NCI-H1694 treated with DMSO at 0.1 percent for 48 hours (cell line): Measurements from ENCODE around the gene TRERF1.

Experiments
- DNase-seq: peaks from one replicate; lab custom pipeline; 2025; lab: John Stamatoyannopoulos, UW

Gene TRERF1

DNA sequence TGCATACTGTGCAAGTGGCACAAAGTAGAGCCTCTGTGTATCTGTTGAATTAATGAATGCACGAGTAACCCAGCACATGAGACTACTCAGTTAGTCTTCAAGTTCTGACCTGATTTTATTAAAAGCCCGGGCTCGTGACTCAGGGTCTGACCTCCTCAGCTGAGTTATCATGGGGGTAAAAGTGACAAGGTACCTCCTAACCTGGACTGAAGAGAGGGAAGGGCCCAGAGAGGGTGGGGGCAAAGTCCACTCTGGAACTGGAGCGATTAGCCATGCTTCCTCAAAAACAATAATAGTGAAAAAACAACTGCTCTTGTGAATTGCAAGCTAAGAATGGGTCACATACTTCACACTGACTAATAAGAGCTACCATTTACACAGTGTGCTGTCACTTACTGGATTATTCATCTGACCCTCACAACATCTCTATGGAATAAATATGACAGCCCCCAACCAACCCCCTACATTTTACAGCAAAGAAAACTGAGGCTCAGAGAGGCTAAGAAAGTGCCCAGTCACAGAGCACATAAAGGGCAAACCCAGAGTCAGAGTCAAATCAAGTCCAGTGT lies 26.7 kb downstream of the TRERF1 start:
- no peak for DNase-seq

DNA sequence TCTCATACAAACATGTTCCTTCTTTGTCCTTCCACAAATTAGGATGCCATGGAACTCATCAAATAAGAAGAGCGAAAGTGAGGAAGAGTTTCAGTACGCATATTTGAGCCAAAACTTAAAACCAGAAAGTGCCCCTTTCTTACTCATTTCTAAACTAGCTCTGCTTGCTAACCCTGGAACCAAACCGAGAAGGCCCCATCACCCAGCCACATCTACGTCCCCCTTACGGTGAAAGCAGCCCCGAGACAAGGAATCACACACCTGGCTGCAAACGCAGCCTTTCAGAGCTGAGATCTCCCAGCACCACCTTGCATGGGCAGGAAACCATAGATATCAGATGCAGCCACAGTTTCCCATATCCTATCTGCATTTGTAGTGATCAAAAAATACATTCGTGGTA lies 28.5 kb downstream of the TRERF1 start:
- no peak for DNase-seq

DNA sequence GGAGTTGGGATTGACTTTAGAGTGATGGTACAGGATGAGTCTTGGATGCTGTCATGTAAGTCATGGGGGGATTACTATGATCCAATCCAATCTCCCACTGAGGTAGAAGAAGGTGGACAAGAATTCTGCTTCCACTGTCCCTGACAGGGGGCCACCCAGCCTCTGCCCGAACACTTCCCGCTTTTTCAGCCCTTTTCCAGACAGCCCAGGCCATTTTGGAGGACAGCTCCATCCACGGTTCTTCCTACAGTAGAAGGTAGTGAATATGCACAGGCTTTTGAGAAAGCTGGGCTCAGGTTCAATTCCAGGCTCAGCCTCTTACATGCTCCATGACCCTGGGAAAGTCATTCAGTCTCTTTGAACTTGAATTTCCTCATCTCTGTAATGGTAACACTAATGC lies 31.0 kb downstream of the TRERF1 start:
- DNase-seq = no peak

DNA sequence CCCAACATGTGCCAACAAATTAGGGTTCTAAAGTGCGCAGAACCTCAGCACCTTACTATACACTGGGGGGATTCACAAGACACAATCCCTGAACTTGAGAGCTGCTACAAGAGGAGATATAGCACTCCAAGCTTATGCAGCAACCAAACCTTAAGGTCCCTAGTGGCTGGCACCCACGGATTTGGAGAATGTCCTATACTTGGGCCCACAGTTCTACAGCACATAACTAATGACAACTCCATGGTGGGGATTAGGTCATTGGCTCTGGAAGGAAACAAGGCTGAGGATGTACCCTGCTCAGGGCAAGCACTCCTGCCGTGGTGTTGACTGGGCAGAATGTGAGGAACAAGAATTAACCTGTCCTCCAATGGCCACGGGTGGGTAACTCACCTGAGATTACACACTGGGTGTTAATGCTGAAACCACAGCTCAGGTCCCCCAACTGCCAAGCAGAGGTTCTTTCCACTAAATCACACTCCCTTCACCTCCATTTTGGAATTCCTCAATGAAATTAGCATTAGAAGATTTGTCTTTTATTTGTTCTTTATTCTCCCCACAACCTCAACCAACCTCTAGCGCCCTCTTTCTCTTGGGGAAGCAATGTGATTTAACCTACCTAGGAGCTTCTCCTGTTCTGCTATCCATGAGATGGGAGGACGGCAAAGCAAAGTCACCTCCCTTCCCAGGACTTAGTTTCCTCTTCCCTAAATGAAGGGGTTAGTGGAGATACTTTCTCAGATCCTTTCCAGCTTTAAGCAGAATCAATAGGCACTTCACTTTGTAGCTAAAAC lies 32.0 kb downstream of the TRERF1 start:
- DNase-seq = no peak

DNA sequence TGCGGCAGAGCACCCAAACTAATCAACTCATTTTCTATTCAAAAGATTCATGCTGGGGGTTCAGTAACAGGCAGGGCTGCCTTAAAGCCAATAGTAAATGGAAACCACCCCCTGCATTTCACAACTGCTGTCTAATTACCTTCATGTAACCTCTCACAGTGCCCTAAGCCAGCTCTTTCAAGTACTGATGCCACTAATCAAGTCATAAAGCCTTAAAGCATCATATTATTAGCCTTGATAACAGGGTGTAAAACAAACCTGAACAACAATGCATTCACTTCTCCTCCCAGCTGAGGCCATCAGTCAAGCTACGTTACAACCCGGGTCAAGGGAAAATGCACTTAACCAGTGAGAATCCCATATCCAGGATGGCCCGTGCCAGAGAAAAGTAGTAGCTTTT lies 33.0 kb downstream of the TRERF1 start:
- no peak for DNase-seq

DNA sequence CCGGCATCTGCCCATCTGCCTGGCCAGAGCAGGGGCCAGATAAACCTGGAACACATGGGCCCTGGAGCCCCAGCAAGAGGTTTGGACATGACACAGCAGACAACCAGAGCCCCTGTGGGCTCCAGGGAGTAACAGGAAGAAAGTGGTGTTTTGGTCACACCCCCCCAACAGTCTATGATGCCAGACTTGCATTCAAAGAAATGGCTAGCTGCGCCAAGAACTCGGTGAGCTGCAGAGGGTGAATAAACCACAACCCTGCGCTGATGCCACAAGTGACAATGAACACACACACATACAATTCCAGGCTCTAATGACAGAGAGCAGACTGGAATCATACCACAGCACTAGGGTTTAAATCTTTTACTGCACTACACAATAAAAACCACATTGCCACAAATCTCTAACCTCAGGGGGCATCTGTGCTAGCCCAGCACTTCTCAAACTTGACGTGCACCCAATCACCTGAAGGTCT lies 34.0 kb downstream of the TRERF1 start:
- no peak for DNase-seq

DNA sequence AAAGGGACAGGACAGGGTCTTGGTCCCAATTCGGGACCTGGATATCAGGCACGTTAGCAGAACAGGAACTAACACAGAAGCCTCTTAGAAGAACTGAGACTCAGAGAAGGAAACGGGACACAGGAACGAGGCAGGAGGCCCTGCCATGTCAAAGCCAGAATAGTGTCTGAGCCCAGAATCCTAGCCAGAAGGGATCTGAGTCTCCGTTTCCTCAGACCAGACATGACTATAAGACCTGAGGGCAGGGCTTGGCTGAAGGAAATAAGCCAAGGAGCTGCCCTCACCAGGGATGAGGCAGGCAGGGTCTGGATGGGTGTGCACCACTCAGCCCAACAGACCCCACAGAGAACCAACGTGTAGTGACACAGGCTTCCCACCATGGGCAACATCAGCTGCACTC lies 40.3 kb downstream of the TRERF1 start:
- DNase-seq = no peak

DNA sequence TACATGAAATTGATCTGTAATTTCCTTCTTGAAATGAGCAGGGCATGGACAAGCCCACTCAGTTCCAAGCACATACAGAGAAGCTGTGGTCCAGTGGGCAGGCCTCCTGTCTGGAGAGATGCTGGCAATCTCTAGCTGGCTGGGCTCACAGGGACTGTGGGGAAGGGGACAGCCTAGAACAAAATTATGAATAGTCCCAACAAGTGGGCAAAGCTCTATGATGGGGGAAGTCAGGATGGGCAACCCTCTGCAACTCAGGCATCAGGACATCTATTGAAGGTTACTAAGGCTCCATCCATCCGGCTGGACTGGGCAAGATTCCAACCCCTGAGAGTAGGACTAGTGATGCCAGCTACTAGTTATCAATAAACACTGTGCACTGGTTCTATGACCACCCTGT lies 40.9 kb downstream of the TRERF1 start:
- DNase-seq = no peak

DNA sequence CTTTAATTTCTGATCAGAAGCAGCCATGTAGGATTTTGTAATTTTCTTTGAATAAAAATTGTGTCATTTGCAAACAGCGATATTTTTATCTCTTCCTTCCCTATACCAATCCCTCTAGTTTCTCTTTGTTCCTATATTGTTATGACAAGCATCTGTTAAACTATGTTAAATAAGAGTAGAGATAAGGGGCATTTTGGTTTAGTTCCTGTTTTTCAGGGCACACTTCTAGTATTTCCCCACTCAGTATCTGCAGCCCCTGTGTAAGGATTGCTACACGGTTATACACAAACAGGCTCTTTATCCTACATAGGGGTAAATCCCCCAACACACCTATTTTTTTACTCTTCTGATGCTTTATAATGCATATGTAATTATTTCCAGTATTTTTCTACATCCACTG lies 42.1 kb downstream of the TRERF1 start:
- no peak for DNase-seq

DNA sequence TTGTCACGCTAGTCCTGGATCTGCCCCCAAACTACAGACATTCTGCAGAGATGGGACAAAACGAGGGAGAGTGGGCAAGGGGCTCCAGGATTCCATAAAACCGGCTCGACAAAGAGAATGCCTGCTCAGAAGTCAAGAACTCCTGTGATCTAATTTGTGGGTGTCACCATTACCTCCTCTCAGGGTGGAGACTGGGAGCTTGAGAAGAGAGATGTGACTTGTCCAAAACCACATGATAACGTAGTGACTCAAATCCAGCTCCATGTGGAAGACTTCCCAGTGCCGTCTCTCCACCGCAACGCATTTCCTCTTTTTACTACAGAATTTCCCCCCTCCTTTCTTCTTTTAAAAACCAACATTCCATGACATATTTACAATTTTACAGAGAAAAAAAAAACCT lies 44.3 kb downstream of the TRERF1 start:
- no peak for DNase-seq

DNA sequence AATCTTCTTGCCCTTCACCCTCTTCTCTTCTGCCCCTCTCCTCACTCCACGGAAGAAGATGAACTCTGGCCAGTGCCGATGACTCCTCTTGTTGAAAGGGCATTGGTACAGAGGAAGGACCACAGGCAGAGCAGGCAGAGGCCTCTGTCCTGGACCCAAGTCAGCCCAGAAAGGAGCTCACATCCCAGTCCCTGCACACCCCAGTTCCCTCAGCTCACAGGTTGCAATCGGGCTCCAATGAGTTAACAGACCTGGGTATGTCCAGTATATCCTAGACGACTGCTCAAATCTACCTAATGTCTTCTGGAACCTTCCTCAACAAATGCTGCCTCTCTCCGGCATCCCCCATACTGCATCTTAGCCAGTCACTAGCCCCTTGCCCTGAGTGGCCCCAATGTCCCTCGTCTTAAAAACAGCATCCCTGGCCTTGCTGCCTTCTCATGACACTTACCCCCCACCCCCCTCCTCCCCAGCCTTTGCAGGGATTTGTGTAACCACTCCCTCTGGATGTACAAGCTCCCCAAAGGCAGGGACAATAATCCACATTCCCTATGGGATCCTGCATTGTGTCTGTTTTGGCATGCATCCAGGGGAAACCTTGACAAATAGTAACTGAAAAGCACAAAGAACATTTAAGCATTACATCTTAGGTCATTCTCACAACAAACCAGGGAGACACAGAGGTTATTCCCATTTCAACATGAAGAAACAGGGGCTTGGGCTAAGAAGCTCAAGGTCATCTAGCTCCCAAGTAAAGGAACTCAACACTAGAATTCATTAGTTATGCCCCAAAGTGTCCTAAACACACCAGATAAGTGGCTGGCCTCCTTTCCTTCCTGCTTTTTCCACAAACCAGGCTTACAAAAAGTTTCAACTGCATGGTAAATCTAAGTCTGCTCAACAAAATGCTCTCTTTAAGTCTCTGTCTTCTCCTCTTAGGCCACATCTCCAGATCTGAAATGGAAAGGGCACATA lies 45.1 kb downstream of the TRERF1 start:
- no peak for DNase-seq

DNA sequence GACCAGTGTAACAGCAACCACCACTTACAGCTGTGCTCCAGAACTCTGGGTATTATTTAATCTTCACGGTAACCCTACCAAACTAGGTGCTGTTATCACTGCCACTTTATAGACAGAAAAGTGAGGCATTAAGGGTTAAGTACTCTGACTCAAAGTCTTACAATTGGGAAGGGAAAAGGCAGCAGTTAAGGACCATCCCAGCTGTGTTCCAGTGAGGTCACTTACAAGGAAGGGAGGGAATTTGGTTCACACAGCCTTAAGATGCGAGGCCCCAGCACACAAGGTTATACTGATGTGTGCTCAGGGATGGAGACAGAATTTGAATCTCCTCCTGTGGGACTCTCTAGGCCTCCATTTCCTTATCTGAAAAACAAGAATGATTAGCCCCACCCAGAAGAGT lies 46.7 kb downstream of the TRERF1 start:
- DNase-seq = no peak

DNA sequence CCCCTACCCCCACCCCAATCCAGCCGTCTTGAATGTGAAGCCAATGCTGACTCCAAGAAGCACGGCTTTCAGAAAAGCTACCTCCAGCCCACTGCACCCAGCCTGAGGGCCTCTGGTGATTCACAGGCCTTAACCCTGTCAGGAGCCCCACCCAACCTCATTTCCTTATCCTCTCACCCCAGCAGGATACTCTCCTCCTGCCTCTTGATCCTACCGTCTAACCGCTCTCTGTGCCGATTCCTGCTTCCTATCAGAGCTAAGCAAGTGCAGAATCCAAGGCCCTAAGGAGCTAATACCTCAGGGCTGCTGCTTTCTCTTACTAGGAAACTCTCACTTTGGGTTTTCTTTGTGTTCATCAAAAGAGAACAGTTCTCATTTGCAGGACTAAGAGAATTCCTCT lies 47.2 kb downstream of the TRERF1 start:
- no peak for DNase-seq

DNA sequence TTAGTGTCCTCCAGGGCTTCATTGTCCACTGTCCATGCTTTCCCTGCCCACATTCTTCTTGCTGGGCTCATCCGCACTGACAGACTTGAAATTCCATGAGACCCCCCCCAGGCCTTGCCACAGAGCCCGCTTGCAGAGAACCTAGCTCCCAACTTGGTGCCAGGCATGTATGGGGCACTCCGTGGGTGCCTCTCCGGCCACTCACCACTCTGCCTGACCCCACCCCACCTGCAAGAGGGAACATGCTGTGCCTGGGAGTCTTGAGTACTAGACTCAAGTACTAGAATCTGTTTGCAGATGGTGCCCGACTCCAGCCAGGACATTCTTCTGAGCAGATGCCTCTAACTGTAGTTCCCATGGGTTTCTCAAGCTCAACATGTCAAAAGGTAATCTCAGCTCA lies 47.9 kb downstream of the TRERF1 start:
- no peak for DNase-seq

DNA sequence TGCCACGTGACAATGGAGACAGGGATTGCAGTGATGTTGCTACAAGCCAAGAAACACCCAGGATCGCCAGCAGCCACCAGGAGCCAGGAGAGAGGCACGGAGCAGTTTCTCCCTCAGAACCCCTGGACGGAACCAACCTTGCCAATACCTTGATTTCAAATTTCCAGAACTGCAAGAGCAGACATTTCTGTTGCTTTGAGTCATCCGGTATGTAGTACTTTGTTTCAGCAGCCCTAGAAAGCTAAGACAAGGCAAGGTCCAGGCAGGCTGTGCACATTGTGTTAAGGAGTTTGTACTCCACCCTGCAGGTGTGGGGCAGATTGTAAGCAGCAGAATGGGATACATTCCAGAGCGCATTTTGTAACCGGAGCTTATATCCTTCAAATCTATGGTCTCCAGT lies 48.3 kb downstream of the TRERF1 start:
- DNase-seq = no peak

DNA sequence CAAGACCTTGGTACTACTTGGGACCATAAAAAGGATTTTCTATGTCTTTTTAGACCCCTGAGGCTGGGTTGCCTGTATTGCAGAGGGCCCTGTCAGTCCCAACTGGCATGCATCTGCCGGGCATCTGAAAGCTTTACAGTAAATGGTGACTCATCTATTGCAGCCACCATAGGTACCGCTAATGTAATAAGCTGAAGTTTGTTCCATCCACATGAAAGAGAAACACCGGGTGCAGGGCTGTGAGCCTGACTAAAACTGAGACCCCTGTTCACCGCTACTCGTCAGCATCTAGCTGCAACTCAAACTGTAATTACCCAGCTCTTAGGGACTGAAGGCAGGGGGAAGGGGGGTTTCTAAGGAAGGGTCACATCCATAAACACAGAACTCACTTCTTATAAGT lies 49.5 kb downstream of the TRERF1 start:
- no peak for DNase-seq

DNA sequence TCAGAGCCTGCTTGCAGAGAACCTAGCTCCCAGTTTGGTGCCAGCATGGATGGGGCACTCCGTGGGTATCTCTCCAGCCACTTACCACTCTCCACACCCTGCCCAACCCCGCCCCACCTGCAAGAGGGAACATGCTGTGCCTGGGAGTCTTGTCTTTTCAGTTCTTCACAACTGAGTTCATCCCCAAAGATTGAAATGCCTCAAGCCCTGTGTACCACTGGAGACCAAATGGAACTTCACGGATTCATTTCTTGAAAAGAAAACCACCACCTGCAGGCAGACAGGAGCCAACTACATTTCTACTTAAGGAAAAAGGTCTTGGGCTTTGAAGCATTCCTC lies 50.1 kb downstream of the TRERF1 start:
- no peak for DNase-seq

DNA sequence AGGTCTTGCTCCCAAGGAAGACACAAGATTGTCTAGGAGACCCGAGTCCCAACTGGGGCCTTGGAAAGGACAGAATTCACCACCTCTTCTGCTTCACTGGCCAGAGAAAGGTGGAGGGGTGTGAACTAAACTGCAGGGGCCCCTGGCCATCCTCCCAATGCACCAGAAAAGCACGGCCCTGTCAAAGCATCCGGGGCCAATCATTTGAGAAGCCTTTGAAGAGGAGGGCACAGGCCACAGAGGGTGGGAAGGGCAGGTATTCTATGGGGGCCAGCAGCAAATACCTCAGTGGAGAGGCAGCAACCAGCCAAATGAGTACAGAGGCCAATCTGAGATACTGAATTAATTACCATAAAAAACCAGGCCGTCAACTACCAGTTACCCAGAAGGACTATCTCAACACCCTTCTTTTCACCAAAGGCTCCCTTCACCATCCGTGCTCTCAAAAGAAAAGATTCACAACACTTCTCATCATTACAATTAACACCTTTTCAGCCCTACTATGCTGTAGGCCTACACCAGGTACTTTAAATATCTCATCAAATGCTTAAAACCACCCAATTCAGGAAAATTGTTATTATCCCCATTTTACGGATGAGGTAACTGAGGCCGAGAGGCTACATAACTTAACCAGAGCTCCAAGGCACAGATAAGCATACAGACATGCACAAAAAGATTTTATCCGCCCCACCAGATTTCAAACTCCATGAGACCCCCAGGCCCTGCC lies 50.7 kb downstream of the TRERF1 start:
- no peak for DNase-seq

DNA sequence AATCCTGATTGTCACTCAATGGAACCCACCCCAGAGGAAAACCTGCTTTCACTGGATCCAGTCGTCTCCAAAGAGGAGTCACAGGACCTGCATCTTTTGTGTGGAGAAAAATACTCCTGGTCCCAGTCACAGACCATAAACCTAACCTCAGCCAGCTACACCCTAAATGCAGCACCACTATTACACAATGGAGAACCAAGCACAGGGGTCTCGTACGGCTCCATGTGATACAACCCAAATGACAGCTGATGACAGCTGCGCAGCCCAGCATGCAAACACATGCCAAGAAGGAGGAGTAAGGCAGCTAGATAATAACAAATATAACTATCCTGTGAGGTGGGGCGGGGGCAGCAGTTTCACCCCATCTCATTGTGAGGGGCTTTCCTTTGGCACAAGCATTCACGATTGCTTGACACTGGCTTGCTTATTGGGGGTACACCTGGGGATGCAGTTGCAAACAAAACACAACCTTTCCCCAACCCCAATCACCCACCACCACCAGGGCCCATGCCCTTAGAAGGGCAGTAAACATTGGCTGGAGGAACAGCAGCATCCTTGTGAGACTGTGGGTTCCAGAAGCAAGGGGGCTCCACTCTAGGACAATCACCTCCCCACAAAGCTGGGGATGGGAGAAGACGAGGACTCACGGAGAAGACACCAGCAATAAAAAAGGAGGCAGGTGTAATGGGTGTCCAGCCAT lies 51.5 kb downstream of the TRERF1 start:
- no peak for DNase-seq

DNA sequence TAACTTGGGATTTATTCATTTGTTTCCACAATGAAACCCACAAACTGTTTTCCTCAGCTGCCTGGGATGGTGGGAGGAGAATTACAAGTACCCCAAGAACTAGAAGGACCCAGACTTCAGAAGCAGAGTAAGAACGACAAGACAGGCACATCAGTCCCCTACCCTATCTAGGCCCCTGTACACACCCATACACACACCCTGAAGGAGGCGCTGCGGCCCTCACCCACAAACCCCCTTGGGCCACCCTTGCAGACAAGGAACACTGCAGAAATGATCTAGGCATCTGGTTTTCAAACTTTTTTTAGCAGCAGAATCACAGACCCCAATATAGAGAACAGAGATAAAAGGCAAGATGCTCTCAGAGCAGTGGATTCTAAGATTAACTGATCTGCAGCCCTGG lies 55.0 kb downstream of the TRERF1 start:
- DNase-seq = no peak

DNA sequence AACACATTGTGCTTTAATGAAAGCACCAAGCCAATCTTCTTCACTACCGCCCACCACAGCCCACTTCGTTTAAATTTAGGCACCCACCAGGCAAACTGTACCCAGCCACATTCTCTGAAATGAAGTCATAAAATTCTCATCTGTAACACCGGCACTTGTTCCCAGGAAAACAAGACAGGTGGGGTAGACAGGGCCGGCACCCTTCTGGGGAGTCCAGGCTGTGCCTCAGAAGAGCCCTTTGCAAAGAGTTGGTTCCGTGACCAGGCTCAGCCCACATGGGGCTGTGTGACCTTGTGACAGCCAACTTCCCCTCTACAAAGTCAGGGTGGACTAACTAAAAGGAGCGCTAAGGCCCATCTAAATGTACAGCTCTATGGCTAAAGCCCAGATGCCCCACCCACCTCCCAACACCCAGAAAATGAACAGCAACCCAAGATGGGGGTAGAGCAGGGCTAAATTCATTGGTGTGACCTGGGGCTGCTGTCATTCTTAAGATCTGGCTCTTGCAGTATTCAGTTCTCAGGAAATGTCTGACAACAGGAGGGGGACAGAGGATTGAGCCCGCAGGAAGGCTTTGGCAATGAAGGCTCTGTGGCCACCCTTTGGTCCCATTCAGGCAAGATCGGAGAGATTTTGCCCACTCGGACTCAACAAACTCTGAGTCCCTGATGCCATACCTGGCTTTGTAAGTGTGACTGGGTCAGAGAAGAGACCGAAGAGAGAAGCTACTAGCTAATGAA lies 56.7 kb downstream of the TRERF1 start:
- DNase-seq = no peak
